Panc1 (cell line): ENCODE data around the gene SPNS3. TPM values are rescaled to one million over a fixed set of nuclear protein-coding genes. Genes with fewer than 3 reads are reported as not detected.

Source experiments
- ATAC-seq: fragments of 200-7000 bp; cut with Tn5 transposase; 2 replicates; pipeline ENCODE4 v1.9.1; 2020; ENCODE audit warnings: mild to moderate bottlenecking, moderate library complexity
- BruUV-seq: library from RNA; stranded (reverse); fragments of 400-500 nt; replicated peaks from 2 replicates; lab custom pipeline; 2021; lab: Mats Ljungman, UMichigan
- CTCF ChIA-PET: fragments of 300-600 bp; sonication (Branson Sonifier 250); formaldehyde crosslinking; loops from one replicate; lab custom pipeline; 2022; ENCODE audit warnings: antibody characterized with exemption; lab: Charles Lee
- POLR2A ChIA-PET: fragments of 300-600 bp; sonication (Branson Sonifier 250); formaldehyde crosslinking; loops from one replicate; lab custom pipeline; 2022; ENCODE audit warnings: antibody characterized with exemption; lab: Charles Lee
- DNase-seq: peaks from one replicate; pipeline ENCODE4 v3.0.0-alpha.2; 2010; ENCODE audit warnings: low read depth, low spot score
- H3K27ac ChIP-seq: 2 replicates; pipeline ENCODE4 v1.5.1; 2011; ENCODE audit warnings: mild to moderate bottlenecking, low read length, inconsistent platforms
- H3K27me3 ChIP-seq: fragments of 200-500 bp; sonication (Bioruptor generic); 2 replicates; pipeline ENCODE4 v1.6.0; 2014; ENCODE audit warnings: low read length, inconsistent platforms; ENCODE audit not compliant: control insufficient read depth, insufficient read depth
- H3K36me3 ChIP-seq: fragments of 200-500 bp; sonication (Bioruptor generic); 2 replicates; pipeline ENCODE4 v1.5.1; 2014; ENCODE audit warnings: inconsistent platforms, mild to moderate bottlenecking, low read length, moderate library complexity; ENCODE audit not compliant: control insufficient read depth, insufficient read depth
- H3K4me1 ChIP-seq: 2 replicates; pipeline ENCODE4 v1.5.1; 2011; ENCODE audit warnings: inconsistent platforms, mild to moderate bottlenecking, low read length, moderate library complexity; ENCODE audit not compliant: control insufficient read depth, insufficient read depth
- H3K4me3 ChIP-seq, 2 experiments: 2 replicates each; pipeline ENCODE4 v1.5.1; 2011 to 2012; ENCODE audit warnings: low read depth in 2 of 2, low read length in 2 of 2, mild to moderate bottlenecking in 2 of 2, inconsistent platforms in 1 of 2, moderate library complexity in 1 of 2
- H3K9me3 ChIP-seq: fragments of 200-500 bp; sonication (Bioruptor generic); 2 replicates; pipeline ENCODE4 v1.5.1; 2014; ENCODE audit warnings: low read depth, mild to moderate bottlenecking, inconsistent platforms, low read length, moderate library complexity; ENCODE audit not compliant: control insufficient read depth, insufficient read depth
- POLR2AphosphoS5 ChIP-seq: IDR thresholded peaks from 2 replicates; pipeline ENCODE4 v1.6.1; 2012; ENCODE audit warnings: mild to moderate bottlenecking, low read depth, low read length, moderate library complexity
- SIN3A ChIP-seq: IDR thresholded peaks from 2 replicates; pipeline ENCODE4 v1.6.1; 2012; ENCODE audit warnings: low read depth, mild to moderate bottlenecking, low read length, moderate library complexity, borderline replicate concordance; ENCODE audit not compliant: insufficient read depth
- TCF7L2 ChIP-seq: IDR thresholded peaks from 2 replicates; pipeline ENCODE4 v1.6.1; 2011; ENCODE audit warnings: mild to moderate bottlenecking, low read depth, low read length, inconsistent platforms
- in situ Hi-C: cut with HindIII; loops from 2 replicates; pipeline ENCODE4 v1.10.0; 2016; ENCODE audit warnings: low sequenced_read_pairs, low pct_unique_long_range_greater_than_20kb
- intact Hi-C: fragments of 100-400 bp; cut with micrococcal nuclease; formaldehyde crosslinking; loops from one replicate; pipeline ENCODE4 v1.10.0; 2022; ENCODE audit not compliant: unreplicated experiment
- total RNA-seq: library from RNA; stranded (reverse); gene quantifications from one replicate; pipeline ENCODE4 v1.2.1, GENCODE V29; 2021; ENCODE audit not compliant: unreplicated experiment
- TF ChIP-seq, protein P1 (sequence below), 2 experiments: IDR thresholded peaks; 2 replicates each; pipeline ENCODE4 v1.6.1; 2011 to 2012; ENCODE audit warnings: low read depth in 2 of 2, control low read depth in 1 of 2, low read length in 1 of 2, mild to moderate bottlenecking in 1 of 2, moderate library complexity in 1 of 2; ENCODE audit not compliant: insufficient read depth in 1 of 2
- TF ChIP-seq, protein P2 (sequence below): fragments of 450-650 bp; IDR thresholded peaks from 2 replicates; pipeline ENCODE4 v1.5.1; 2017; ENCODE audit warnings: mild to moderate bottlenecking

The SPNS3 gene
- total RNA-seq, 1 experiment from 2014 or later = 0.10 TPM

DNA sequence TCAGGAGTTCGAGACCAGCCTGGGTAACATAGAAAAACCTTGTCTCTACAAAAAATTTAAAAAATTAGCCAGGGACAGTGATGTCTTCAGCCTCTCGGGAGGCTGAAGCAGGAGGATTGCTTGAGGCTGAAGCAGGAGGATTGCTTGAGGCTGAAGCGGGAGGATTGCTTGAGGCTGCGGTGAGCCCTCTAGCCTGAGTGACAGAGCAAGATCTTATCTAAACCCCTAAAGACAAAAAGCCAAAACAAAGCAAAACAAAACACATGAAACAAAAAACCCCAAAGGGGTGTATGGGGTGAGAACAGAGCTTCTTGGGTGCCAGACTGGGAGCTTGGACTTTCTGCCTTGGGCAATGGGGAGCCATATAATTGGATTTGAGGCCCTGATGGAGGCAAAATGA is 2.6 kb downstream of the SPNS3 start:
- ATAC-seq = no peak
- CTCF ChIA-PET = interaction anchor here (0.6 kb wide), 1 partner anchor 88 kb away, joined by 7 read pairs; no protein-coding TSS in a partner anchor
- in situ Hi-C loops = no loop called here

DNA sequence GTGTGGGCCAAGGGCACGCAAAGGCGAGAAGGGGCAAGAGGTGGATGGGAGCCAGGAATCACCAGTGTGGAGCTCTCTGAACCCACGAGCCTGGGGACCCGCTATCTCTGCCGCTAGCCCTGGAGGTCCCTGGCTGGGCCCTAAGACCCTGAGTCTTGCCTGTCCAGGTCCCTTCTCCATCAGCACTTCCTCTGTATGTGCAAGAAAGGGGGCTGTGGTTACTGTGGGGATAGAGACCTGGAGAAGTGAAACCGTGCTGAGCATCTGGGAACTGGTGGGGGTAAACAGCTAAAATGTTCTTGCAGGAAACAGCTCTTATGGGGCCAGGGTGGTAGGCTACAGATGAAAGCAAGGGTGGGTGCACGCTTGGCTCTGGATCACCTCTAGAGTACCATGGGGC is 3.1 kb downstream of the SPNS3 start:
- no peak for ATAC-seq
- DNase-seq = no peak
- Histone ChIP-seq H3K27me3 (no peaks in the 10 kb centered on the region), H3K9me3 (no peaks in the 10 kb centered on the region), H3K27ac (no peak overlapping the region), H3K36me3 (no peaks in the 10 kb centered on the region), H3K4me3 (no peak overlapping the region), H3K4me1 (no peaks in the 10 kb centered on the region)
- intact Hi-C loops (no loop called here), in situ Hi-C loops (no loop called here)
- ChIA-PET CTCF (no interaction called here), POLR2A (no interaction called here)
- TF ChIP-seq TCF7L2 = no peak
- no peak for TF ChIP-seq POLR2AphosphoS5
- TF ChIP-seq, protein P1, sequence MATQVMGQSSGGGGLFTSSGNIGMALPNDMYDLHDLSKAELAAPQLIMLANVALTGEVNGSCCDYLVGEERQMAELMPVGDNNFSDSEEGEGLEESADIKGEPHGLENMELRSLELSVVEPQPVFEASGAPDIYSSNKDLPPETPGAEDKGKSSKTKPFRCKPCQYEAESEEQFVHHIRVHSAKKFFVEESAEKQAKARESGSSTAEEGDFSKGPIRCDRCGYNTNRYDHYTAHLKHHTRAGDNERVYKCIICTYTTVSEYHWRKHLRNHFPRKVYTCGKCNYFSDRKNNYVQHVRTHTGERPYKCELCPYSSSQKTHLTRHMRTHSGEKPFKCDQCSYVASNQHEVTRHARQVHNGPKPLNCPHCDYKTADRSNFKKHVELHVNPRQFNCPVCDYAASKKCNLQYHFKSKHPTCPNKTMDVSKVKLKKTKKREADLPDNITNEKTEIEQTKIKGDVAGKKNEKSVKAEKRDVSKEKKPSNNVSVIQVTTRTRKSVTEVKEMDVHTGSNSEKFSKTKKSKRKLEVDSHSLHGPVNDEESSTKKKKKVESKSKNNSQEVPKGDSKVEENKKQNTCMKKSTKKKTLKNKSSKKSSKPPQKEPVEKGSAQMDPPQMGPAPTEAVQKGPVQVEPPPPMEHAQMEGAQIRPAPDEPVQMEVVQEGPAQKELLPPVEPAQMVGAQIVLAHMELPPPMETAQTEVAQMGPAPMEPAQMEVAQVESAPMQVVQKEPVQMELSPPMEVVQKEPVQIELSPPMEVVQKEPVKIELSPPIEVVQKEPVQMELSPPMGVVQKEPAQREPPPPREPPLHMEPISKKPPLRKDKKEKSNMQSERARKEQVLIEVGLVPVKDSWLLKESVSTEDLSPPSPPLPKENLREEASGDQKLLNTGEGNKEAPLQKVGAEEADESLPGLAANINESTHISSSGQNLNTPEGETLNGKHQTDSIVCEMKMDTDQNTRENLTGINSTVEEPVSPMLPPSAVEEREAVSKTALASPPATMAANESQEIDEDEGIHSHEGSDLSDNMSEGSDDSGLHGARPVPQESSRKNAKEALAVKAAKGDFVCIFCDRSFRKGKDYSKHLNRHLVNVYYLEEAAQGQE (IDR thresholded peaks at IDR 0.05; ENCODE audit: insufficient read depth in 1 of 2, low read depth in 2 of 2, low read length in 1 of 2) = no peak
- TF ChIP-seq SIN3A = no peak
- TF ChIP-seq, protein P2, sequence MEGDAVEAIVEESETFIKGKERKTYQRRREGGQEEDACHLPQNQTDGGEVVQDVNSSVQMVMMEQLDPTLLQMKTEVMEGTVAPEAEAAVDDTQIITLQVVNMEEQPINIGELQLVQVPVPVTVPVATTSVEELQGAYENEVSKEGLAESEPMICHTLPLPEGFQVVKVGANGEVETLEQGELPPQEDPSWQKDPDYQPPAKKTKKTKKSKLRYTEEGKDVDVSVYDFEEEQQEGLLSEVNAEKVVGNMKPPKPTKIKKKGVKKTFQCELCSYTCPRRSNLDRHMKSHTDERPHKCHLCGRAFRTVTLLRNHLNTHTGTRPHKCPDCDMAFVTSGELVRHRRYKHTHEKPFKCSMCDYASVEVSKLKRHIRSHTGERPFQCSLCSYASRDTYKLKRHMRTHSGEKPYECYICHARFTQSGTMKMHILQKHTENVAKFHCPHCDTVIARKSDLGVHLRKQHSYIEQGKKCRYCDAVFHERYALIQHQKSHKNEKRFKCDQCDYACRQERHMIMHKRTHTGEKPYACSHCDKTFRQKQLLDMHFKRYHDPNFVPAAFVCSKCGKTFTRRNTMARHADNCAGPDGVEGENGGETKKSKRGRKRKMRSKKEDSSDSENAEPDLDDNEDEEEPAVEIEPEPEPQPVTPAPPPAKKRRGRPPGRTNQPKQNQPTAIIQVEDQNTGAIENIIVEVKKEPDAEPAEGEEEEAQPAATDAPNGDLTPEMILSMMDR = no peak
- no TSS peak for BruUV-seq

More for the DNA sequence above, 2.6 kb downstream of the SPNS3 start:
- no peaks in the 10 kb centered on the region for H3K4me1 ChIP-seq
- BruUV-seq = no TSS peak
- TF ChIP-seq TCF7L2 = no peak
- no peak for TF ChIP-seq POLR2AphosphoS5
- TF ChIP-seq, protein P1 (IDR thresholded peaks at IDR 0.05; ENCODE audit: insufficient read depth in 1 of 2, low read depth in 2 of 2, low read length in 1 of 2) = no peak
- TF ChIP-seq SIN3A = no peak
- TF ChIP-seq, protein P2 = no peak
- H3K4me3 ChIP-seq = no peak overlapping the region
- no peaks in the 10 kb centered on the region for H3K27me3 ChIP-seq
- intact Hi-C loops = no loop called here
- H3K27ac ChIP-seq = no peak overlapping the region
- no peaks in the 10 kb centered on the region for H3K36me3 ChIP-seq
- DNase-seq = no peak
- H3K9me3 ChIP-seq = no peaks in the 10 kb centered on the region
- POLR2A ChIA-PET = no interaction called here
